HepG2 (cell line): ENCODE measurements around the gene WDR20. TPM values are rescaled to one million over a fixed set of nuclear protein-coding genes. Genes with fewer than 3 reads are reported as not detected.

Source experiments
- ATAC-seq: fragments of 200-7000 bp; cut with Tn5 transposase; 3 replicates; pipeline ENCODE4 v1.9.1; 2020; ENCODE audit warnings: mild to moderate bottlenecking, moderate library complexity
- BruUV-seq: library from RNA; stranded (reverse); fragments of 400-500 nt; replicated peaks from 2 replicates; lab custom pipeline; 2021; lab: Mats Ljungman, UMichigan
- CTCF ChIA-PET: fragments of 300-600 bp; formaldehyde crosslinking; extraction: SDS; loops from one replicate; lab custom pipeline; 2021; ENCODE audit warnings: low total read pairs, inconsistent platforms, low intra/inter-chr PET ratio; lab: Yijun Ruan, JAX
- POLR2A ChIA-PET: fragments of 350-600 bp; sonication (Branson Sonifier 250); formaldehyde crosslinking; loops from one replicate; lab custom pipeline; 2020; ENCODE audit warnings: antibody characterized with exemption, inconsistent platforms; lab: Yijun Ruan, JAX
- DNase-seq: peaks from one replicate; pipeline ENCODE4 v3.0.0-alpha.2; 2015; ENCODE audit warnings: low spot score
- FAIRE-seq: peaks from 3 replicates; lab custom pipeline; 2011; peaks lifted over from hg19 to GRCh38; lab: Jason Lieb, UNC
- H2AFZ ChIP-seq: one replicate; pipeline ENCODE4 v1.6.1; 2011; ENCODE audit warnings: low read length, inconsistent platforms
- H3K27ac ChIP-seq: fragments of 300-600 bp; 3 replicates; pipeline ENCODE4 v1.8.0; 2011; ENCODE audit warnings: mixed run types, mild to moderate bottlenecking, mixed read lengths, low read length, inconsistent platforms; ENCODE audit not compliant: insufficient read depth; ENCODE audit errors: extremely low read length
- H3K27me3 ChIP-seq, 2 experiments: fragments of 200-600 bp in 1 of 2; 2 replicates in 1 of 2; 3 replicates in 1 of 2; pipeline versions ENCODE4 v1.6.0 to v1.8.0; 2011; ENCODE audit warnings: low read length in 2 of 2, mild to moderate bottlenecking in 2 of 2, moderate library complexity in 2 of 2, inconsistent platforms in 1 of 2; ENCODE audit not compliant: insufficient read depth in 2 of 2, control insufficient read depth in 1 of 2
- H3K36me3 ChIP-seq, 2 experiments: fragments of 200-600 bp in 1 of 2; replicated peaks in 1 of 2; 2 replicates in 1 of 2; 3 replicates in 1 of 2; pipeline versions ENCODE4 v1.5.1 to v1.8.0; 2011; ENCODE audit warnings: low read length in 2 of 2, inconsistent platforms in 1 of 2; ENCODE audit not compliant: insufficient read depth in 2 of 2, control insufficient read depth in 1 of 2
- H3K4me1 ChIP-seq: 2 replicates; pipeline ENCODE4 v1.5.1; 2012; ENCODE audit warnings: low read length, inconsistent platforms; ENCODE audit not compliant: insufficient read depth
- H3K4me2 ChIP-seq: 2 replicates; pipeline ENCODE4 v1.6.0; 2011; ENCODE audit warnings: low read depth, low read length, inconsistent platforms
- H3K4me3 ChIP-seq, 3 experiments: fragments of 200-600 bp in 1 of 3; sonication (generic), shearing (Covaris generic) in 1 of 3; replicated peaks in 1 of 3; 2 replicates each; pipeline ENCODE4 v1.5.1; 2011 to 2016; ENCODE audit warnings: low read length in 3 of 3, inconsistent platforms in 2 of 3, low read depth in 2 of 3, mild to moderate bottlenecking in 2 of 3, control low read depth in 1 of 3, mixed read lengths in 1 of 3; ENCODE audit not compliant: insufficient read depth in 1 of 3
- H3K79me2 ChIP-seq: one replicate; pipeline ENCODE4 v1.6.1; 2011; ENCODE audit warnings: low read length, inconsistent platforms; ENCODE audit not compliant: insufficient read depth
- H3K9ac ChIP-seq: 2 replicates; pipeline ENCODE4 v1.6.0; 2011; ENCODE audit warnings: mild to moderate bottlenecking, low read depth, low read length, inconsistent platforms; ENCODE audit not compliant: insufficient read depth
- H3K9me3 ChIP-seq: 2 replicates; pipeline ENCODE4 v1.5.1; 2012; ENCODE audit warnings: mild to moderate bottlenecking, low read length
- H4K20me1 ChIP-seq: 2 replicates; pipeline ENCODE4 v1.6.0; 2011; ENCODE audit warnings: inconsistent platforms, mild to moderate bottlenecking, low read length, moderate library complexity; ENCODE audit not compliant: insufficient read depth
- FOXO1 ChIP-seq: sonication (generic); formaldehyde crosslinking; IDR thresholded peaks from 2 replicates; pipeline ENCODE4 v1.4.0; 2020; ENCODE audit warnings: missing genetic modification reagents
- HMGA1 ChIP-seq: sonication (generic); formaldehyde crosslinking; conservative IDR thresholded peaks from 2 replicates; pipeline ENCODE4 v1.4.0; 2020; ENCODE audit warnings: missing genetic modification reagents
- RXRB ChIP-seq: IDR thresholded peaks from 2 replicates; pipeline ENCODE4 v1.6.1; 2016; ENCODE audit warnings: borderline replicate concordance, missing genetic modification reagents, missing compliant biosample characterization
- SIX4 ChIP-seq: sonication (generic); formaldehyde crosslinking; IDR thresholded peaks from 2 replicates; pipeline ENCODE4 v1.4.0; 2020; ENCODE audit warnings: missing genetic modification reagents
- SOX5 ChIP-seq: IDR thresholded peaks from 2 replicates; pipeline ENCODE4 v1.6.1; 2016; ENCODE audit warnings: borderline replicate concordance
- TARDBP ChIP-seq: sonication (generic); formaldehyde crosslinking; IDR thresholded peaks from 2 replicates; pipeline ENCODE4 v1.8.0; 2022; ENCODE audit warnings: mild to moderate bottlenecking, missing genetic modification reagents
- ZNF234 ChIP-seq: sonication (generic); formaldehyde crosslinking; conservative IDR thresholded peaks from 2 replicates; pipeline ENCODE4 v1.5.1; 2020; ENCODE audit warnings: mild to moderate bottlenecking, missing genetic modification reagents
- ZNF260 ChIP-seq: sonication (generic); formaldehyde crosslinking; IDR thresholded peaks from 2 replicates; pipeline ENCODE4 v1.4.0; 2020; ENCODE audit warnings: missing genetic modification reagents, low read depth, mild to moderate bottlenecking, borderline replicate concordance
- ZNF33A ChIP-seq: sonication (generic); formaldehyde crosslinking; IDR thresholded peaks from 2 replicates; pipeline ENCODE4 v1.5.1; 2020; ENCODE audit warnings: missing genetic modification reagents, mild to moderate bottlenecking, moderate library complexity, borderline replicate concordance
- ZNF44 ChIP-seq: sonication (generic); formaldehyde crosslinking; IDR thresholded peaks from 2 replicates; pipeline ENCODE4 v1.5.1; 2020; ENCODE audit warnings: mild to moderate bottlenecking, missing genetic modification reagents
- ZSCAN20 ChIP-seq: sonication (generic); formaldehyde crosslinking; IDR thresholded peaks from 2 replicates; pipeline ENCODE4 v1.4.0; 2020; ENCODE audit warnings: missing genetic modification reagents, mild to moderate bottlenecking, borderline replicate concordance
- WGBS: methylation state at CpG from one replicate; pipeline ENCODE4 v1.1.6; 2017; ENCODE audit warnings: low lambda C conversion rate; 5-methylcytosine and 5-hydroxymethylcytosine counted together
- in situ Hi-C: cut with HindIII; loops from 2 replicates; pipeline ENCODE4 v1.10.0; 2017; ENCODE audit warnings: low pct_unique_long_range_greater_than_20kb; ENCODE audit not compliant: extremely low pct_ligation_motif_present
- intact Hi-C: fragments of 100-400 bp; cut with micrococcal nuclease; formaldehyde crosslinking; loops from one replicate; pipeline ENCODE4 v1.10.0; 2022; ENCODE audit not compliant: unreplicated experiment
- polyA plus RNA-seq, 8 experiments: library from polyadenylated mRNA; depleted of rRNA in 3 of 8; stranded (reverse) in 7 of 8; unstranded in 1 of 8; fragments of >200 nt; fragmentation: Illumina TruSeq in 4 of 8; extraction: Trizol in 4 of 8; gene quantifications; 2 replicates each; pipeline versions ENCODE4 v1.2.1 to v1.2.3, GENCODE V29; 2011 to 2016; ENCODE audit warnings: low read depth in 4 of 8, missing spikeins in 1 of 8, mixed read lengths in 1 of 8; ENCODE audit not compliant: insufficient read depth in 1 of 8
- total RNA-seq, 5 experiments: library from RNA; depleted of rRNA; stranded (reverse); fragments of >200 nt; fragmentation: Illumina TruSeq; extraction: Trizol; gene quantifications; 2 replicates each; pipeline ENCODE4 v1.2.3, GENCODE V29; 2016; ENCODE audit warnings: low read depth in 1 of 5
- TF ChIP-seq, protein P1 (sequence below): sonication (generic); formaldehyde crosslinking; IDR thresholded peaks from 2 replicates; pipeline ENCODE4 v1.4.0; 2020; ENCODE audit warnings: low read depth, mild to moderate bottlenecking, missing genetic modification reagents
- TF ChIP-seq, protein P2 (sequence below): sonication (generic); formaldehyde crosslinking; IDR thresholded peaks from 2 replicates; pipeline ENCODE4 v1.4.0; 2020; ENCODE audit warnings: missing genetic modification reagents, borderline replicate concordance
- TF ChIP-seq, protein P3 (sequence below): sonication (generic); formaldehyde crosslinking; IDR thresholded peaks from 2 replicates; pipeline ENCODE4 v1.5.0; 2020; ENCODE audit warnings: mild to moderate bottlenecking, missing genetic modification reagents
- TF ChIP-seq, protein P4 (sequence below): sonication (generic); formaldehyde crosslinking; IDR thresholded peaks from 2 replicates; pipeline ENCODE4 v1.5.0; 2020; ENCODE audit warnings: mild to moderate bottlenecking, missing genetic modification reagents

WDR20 gene
- total and polyA plus RNA-seq, 2 of the 13 experiments (the other 11 are each of a cell fraction or from before 2014, with no cell fraction given): 10.4 to 23.2 TPM

DNA sequence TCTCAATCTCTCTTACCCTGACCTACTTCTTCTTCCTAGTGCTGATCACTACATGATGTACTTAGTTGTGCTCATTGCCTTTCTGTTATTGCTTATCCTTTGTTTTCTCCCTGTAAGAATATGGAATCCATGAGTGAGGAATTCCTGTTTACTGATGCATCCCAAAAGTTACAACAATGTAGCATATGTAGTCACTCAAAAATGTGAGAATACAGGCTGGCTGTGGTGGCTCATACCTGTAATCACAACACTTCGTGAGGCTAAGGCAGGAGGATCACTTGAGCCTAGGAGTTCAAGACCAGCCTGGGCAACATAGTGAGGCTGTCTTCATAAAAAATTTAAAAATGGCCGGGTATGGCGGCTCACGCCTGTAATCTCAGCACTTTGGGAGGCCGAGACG, 8.0 kb upstream of the WDR20 start:
- FAIRE-seq (no peak), DNase-seq (no peak), ATAC-seq (no peak)
- Histone ChIP-seq H3K4me3 (no peak overlapping the region), H3K9ac (no peak overlapping the region), H3K79me2 (no peaks in the 10 kb centered on the region), H3K9me3 (no peaks in the 10 kb centered on the region), H4K20me1 (no peaks in the 10 kb centered on the region), H3K36me3 (no peaks in the 10 kb centered on the region), H3K27ac (no peak overlapping the region), H3K4me1 (no peaks in the 10 kb centered on the region), H3K4me2 (no peak overlapping the region), H3K27me3 (no peaks in the 10 kb centered on the region), H2AFZ (no peak overlapping the region)
- CTCF ChIA-PET: no interaction called here
- POLR2A ChIA-PET: no interaction called here
- 94% methylated on average over 6 of the region's 6 CpGs for WGBS
- intact Hi-C loops: no loop called here
- no TSS peak for BruUV-seq
- in situ Hi-C loops: no loop called here
- TF ChIP-seq, protein P1, sequence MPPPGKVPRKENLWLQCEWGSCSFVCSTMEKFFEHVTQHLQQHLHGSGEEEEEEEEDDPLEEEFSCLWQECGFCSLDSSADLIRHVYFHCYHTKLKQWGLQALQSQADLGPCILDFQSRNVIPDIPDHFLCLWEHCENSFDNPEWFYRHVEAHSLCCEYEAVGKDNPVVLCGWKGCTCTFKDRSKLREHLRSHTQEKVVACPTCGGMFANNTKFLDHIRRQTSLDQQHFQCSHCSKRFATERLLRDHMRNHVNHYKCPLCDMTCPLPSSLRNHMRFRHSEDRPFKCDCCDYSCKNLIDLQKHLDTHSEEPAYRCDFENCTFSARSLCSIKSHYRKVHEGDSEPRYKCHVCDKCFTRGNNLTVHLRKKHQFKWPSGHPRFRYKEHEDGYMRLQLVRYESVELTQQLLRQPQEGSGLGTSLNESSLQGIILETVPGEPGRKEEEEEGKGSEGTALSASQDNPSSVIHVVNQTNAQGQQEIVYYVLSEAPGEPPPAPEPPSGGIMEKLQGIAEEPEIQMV (CRISPR knock-in tag): no peak
- TF ChIP-seq ZNF33A (CRISPR knock-in tag): no peak
- TF ChIP-seq, protein P2, sequence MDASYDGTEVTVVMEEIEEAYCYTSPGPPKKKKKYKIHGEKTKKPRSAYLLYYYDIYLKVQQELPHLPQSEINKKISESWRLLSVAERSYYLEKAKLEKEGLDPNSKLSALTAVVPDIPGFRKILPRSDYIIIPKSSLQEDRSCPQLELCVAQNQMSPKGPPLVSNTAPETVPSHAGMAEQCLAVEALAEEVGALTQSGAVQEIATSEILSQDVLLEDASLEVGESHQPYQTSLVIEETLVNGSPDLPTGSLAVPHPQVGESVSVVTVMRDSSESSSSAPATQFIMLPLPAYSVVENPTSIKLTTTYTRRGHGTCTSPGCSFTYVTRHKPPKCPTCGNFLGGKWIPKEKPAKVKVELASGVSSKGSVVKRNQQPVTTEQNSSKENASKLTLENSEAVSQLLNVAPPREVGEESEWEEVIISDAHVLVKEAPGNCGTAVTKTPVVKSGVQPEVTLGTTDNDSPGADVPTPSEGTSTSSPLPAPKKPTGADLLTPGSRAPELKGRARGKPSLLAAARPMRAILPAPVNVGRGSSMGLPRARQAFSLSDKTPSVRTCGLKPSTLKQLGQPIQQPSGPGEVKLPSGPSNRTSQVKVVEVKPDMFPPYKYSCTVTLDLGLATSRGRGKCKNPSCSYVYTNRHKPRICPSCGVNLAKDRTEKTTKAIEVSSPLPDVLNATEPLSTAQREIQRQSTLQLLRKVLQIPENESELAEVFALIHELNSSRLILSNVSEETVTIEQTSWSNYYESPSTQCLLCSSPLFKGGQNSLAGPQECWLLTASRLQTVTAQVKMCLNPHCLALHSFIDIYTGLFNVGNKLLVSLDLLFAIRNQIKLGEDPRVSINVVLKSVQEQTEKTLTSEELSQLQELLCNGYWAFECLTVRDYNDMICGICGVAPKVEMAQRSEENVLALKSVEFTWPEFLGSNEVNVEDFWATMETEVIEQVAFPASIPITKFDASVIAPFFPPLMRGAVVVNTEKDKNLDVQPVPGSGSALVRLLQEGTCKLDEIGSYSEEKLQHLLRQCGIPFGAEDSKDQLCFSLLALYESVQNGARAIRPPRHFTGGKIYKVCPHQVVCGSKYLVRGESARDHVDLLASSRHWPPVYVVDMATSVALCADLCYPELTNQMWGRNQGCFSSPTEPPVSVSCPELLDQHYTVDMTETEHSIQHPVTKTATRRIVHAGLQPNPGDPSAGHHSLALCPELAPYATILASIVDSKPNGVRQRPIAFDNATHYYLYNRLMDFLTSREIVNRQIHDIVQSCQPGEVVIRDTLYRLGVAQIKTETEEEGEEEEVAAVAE (CRISPR knock-in tag): no peak
- no peak for TF ChIP-seq ZNF260 (CRISPR knock-in tag)
- TF ChIP-seq RXRB (CRISPR knock-in tag): no peak
- TF ChIP-seq ZSCAN20 (CRISPR knock-in tag): no peak
- no peak for TF ChIP-seq FOXO1 (CRISPR knock-in tag)
- no peak for TF ChIP-seq TARDBP (CRISPR knock-in tag)
- no peak for TF ChIP-seq ZNF44 (CRISPR knock-in tag)
- TF ChIP-seq SIX4: no peak
- TF ChIP-seq HMGA1: no peak
- TF ChIP-seq SOX5 (CRISPR knock-in tag): no peak
- TF ChIP-seq, protein P3, sequence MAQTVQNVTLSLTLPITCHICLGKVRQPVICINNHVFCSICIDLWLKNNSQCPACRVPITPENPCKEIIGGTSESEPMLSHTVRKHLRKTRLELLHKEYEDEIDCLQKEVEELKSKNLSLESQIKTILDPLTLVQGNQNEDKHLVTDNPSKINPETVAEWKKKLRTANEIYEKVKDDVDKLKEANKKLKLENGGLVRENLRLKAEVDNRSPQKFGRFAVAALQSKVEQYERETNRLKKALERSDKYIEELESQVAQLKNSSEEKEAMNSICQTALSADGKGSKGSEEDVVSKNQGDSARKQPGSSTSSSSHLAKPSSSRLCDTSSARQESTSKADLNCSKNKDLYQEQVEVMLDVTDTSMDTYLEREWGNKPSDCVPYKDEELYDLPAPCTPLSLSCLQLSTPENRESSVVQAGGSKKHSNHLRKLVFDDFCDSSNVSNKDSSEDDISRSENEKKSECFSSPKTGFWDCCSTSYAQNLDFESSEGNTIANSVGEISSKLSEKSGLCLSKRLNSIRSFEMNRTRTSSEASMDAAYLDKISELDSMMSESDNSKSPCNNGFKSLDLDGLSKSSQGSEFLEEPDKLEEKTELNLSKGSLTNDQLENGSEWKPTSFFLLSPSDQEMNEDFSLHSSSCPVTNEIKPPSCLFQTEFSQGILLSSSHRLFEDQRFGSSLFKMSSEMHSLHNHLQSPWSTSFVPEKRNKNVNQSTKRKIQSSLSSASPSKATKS (CRISPR knock-in tag): no peak
- TF ChIP-seq ZNF234 (CRISPR knock-in tag): no peak
- TF ChIP-seq, protein P4, sequence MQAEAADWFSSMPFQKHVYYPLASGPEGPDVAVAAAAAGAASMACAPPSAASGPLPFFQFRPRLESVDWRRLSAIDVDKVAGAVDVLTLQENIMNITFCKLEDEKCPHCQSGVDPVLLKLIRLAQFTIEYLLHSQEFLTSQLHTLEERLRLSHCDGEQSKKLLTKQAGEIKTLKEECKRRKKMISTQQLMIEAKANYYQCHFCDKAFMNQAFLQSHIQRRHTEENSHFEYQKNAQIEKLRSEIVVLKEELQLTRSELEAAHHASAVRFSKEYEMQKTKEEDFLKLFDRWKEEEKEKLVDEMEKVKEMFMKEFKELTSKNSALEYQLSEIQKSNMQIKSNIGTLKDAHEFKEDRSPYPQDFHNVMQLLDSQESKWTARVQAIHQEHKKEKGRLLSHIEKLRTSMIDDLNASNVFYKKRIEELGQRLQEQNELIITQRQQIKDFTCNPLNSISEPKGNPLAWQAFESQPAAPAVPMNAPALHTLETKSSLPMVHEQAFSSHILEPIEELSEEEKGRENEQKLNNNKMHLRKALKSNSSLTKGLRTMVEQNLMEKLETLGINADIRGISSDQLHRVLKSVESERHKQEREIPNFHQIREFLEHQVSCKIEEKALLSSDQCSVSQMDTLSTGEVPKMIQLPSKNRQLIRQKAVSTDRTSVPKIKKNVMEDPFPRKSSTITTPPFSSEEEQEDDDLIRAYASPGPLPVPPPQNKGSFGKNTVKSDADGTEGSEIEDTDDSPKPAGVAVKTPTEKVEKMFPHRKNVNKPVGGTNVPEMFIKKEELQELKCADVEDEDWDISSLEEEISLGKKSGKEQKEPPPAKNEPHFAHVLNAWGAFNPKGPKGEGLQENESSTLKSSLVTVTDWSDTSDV (CRISPR knock-in tag): no peak
